ENCODE measurements around the gene NUDT16L1.

DNA sequence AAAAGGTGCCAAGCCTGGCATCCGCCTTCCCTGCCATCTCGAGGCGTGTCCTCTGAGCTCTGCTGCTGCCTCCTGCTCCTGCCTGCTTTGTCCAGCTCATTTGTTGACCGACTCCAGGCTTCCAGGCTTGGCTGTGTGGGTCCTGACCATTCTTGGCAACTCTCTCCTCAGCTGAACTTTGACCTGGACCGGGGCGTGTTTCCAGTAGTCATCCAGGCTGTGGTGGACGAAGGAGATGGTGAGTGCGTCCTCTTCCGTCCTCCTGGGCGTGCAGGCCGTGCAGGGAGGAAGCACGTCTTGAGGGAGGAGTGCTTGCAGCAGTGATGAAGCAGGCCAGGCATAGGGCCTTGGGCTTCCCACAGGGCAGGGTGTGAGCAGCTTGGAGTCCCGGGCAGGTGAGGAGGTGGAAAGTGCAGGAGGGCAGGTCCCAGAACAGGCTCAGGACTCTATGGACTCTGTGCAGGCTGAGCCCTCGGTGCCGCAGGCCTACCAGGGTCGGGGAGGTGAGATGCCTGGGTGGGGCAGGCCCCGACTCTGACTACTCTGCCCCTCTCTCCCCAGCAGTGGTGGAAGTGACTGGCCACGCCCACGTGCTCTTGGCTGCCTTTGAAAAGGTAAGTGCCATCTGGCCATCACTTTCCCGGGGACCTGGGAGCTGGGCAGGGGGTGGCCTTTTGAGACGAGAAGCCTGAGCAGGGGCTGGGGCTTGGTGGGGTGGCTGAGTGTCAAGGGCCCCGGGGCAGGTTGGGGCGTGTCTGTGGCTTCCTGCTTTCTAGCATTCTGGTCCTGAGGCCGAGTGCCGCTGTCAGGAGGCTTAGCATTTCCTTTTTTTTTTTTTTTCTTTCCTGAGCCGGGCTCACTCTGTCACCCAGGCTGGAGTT, 28.6 kb upstream of the NUDT16L1 start:
- TF ChIP-seq, protein P1, sequence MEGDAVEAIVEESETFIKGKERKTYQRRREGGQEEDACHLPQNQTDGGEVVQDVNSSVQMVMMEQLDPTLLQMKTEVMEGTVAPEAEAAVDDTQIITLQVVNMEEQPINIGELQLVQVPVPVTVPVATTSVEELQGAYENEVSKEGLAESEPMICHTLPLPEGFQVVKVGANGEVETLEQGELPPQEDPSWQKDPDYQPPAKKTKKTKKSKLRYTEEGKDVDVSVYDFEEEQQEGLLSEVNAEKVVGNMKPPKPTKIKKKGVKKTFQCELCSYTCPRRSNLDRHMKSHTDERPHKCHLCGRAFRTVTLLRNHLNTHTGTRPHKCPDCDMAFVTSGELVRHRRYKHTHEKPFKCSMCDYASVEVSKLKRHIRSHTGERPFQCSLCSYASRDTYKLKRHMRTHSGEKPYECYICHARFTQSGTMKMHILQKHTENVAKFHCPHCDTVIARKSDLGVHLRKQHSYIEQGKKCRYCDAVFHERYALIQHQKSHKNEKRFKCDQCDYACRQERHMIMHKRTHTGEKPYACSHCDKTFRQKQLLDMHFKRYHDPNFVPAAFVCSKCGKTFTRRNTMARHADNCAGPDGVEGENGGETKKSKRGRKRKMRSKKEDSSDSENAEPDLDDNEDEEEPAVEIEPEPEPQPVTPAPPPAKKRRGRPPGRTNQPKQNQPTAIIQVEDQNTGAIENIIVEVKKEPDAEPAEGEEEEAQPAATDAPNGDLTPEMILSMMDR (IDR thresholded peaks at IDR 0.05): no peak
- TF ChIP-seq YY1 (IDR thresholded peaks at IDR 0.05; ENCODE audit: low read depth) (no peak), TEAD4 (IDR thresholded peaks at IDR 0.05; ENCODE audit: borderline replicate concordance, insufficient read depth) (no peak), FOXM1 (IDR thresholded peaks at IDR 0.05; ENCODE audit: low read depth) (no peak), FOXJ3 (CRISPR knock-in tag; IDR thresholded peaks at IDR 0.05) (no peak), TAF1 (IDR thresholded peaks at IDR 0.05; ENCODE audit: borderline replicate concordance, low read depth, low read length) (no peak), SMC3 (IDR thresholded peaks at IDR 0.05; ENCODE audit: low read depth, low read length) (no peak), JUND (IDR thresholded peaks at IDR 0.05) (no peak), MEF2A (IDR thresholded peaks at IDR 0.05; ENCODE audit: borderline replicate concordance, low read depth) (no peak), CHD2 (IDR thresholded peaks at IDR 0.05; ENCODE audit: low read length, partially characterized antibody) (no peak), EP300 (IDR thresholded peaks at IDR 0.05; ENCODE audit: borderline replicate concordance in 1 of 2, low read depth in 1 of 2, low read length in 1 of 2) (no peak)
- TF ChIP-seq, protein P2, sequence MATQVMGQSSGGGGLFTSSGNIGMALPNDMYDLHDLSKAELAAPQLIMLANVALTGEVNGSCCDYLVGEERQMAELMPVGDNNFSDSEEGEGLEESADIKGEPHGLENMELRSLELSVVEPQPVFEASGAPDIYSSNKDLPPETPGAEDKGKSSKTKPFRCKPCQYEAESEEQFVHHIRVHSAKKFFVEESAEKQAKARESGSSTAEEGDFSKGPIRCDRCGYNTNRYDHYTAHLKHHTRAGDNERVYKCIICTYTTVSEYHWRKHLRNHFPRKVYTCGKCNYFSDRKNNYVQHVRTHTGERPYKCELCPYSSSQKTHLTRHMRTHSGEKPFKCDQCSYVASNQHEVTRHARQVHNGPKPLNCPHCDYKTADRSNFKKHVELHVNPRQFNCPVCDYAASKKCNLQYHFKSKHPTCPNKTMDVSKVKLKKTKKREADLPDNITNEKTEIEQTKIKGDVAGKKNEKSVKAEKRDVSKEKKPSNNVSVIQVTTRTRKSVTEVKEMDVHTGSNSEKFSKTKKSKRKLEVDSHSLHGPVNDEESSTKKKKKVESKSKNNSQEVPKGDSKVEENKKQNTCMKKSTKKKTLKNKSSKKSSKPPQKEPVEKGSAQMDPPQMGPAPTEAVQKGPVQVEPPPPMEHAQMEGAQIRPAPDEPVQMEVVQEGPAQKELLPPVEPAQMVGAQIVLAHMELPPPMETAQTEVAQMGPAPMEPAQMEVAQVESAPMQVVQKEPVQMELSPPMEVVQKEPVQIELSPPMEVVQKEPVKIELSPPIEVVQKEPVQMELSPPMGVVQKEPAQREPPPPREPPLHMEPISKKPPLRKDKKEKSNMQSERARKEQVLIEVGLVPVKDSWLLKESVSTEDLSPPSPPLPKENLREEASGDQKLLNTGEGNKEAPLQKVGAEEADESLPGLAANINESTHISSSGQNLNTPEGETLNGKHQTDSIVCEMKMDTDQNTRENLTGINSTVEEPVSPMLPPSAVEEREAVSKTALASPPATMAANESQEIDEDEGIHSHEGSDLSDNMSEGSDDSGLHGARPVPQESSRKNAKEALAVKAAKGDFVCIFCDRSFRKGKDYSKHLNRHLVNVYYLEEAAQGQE (IDR thresholded peaks at IDR 0.05; ENCODE audit: low read depth, low read length): no peak
- TF ChIP-seq, protein P3, sequence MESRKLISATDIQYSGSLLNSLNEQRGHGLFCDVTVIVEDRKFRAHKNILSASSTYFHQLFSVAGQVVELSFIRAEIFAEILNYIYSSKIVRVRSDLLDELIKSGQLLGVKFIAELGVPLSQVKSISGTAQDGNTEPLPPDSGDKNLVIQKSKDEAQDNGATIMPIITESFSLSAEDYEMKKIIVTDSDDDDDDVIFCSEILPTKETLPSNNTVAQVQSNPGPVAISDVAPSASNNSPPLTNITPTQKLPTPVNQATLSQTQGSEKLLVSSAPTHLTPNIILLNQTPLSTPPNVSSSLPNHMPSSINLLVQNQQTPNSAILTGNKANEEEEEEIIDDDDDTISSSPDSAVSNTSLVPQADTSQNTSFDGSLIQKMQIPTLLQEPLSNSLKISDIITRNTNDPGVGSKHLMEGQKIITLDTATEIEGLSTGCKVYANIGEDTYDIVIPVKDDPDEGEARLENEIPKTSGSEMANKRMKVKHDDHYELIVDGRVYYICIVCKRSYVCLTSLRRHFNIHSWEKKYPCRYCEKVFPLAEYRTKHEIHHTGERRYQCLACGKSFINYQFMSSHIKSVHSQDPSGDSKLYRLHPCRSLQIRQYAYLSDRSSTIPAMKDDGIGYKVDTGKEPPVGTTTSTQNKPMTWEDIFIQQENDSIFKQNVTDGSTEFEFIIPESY (IDR thresholded peaks at IDR 0.05; ENCODE audit: borderline replicate concordance, low read depth): no peak
